ENCODE measurements around the gene DUSP28. TPM values are rescaled to one million over a fixed set of nuclear protein-coding genes. Genes with fewer than 3 reads are reported as not detected.

DUSP28 gene
- total and polyA plus RNA-seq, 2 of the 8 experiments (the other 6 are each of a cell fraction or from before 2014, with no cell fraction given) = 2.1 to 2.3 TPM

DNA sequence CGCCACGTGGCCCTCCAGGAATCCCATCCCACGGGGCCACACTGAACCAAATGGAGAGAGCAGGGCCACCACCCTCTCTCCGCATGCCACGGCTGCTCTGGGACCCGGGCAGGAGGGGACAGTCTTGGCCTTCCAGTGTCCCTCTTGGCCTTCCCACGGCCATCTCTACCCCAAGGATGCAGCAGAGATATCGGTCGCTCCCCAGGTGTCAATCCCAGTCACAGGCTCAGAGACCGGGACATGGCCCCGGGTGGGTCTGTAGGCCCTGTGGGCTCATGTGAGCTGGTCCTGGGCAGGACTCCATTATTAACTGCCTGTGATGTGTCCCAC is 41.6 kb downstream of the DUSP28 start:
- Histone ChIP-seq H4K20me1 (replicated peaks in 1 of 2; ENCODE audit: control insufficient read depth in 1 of 2, insufficient read depth in 2 of 2, low read length in 2 of 2) (peaks cover 0 to 4% of the 10 kb centered on the region in 2 experiments), H4K8ac (ENCODE audit: extremely low read depth, insufficient read depth, low read length) (no peak overlapping the region), H3K56ac (replicated peaks; ENCODE audit: insufficient read length, low read depth, low read length) (no peak overlapping the region), H3K23me2 (ENCODE audit: low read depth, low read length) (no peaks in the 10 kb centered on the region), H3K79me1 (ENCODE audit: low read depth, low read length) (no peaks in the 10 kb centered on the region), H4K5ac (ENCODE audit: insufficient read length, low read depth, low read length) (no peak overlapping the region), H2AK5ac (ENCODE audit: low read depth, low read length) (no peak overlapping the region), H3K36me3 (ENCODE audit: control insufficient read depth in 2 of 4, insufficient read depth in 4 of 4, low read length in 3 of 4) (peaks cover 0 to 7% (median 3%) of the 10 kb centered on the region in 4 experiments; a peak in 4 of 8 replicates), H2BK20ac (ENCODE audit: low read length) (no peak overlapping the region), H2BK12ac (ENCODE audit: low read depth, low read length) (no peak overlapping the region), H3K4ac (replicated peaks; ENCODE audit: insufficient read length, low read depth, low read length) (no peak overlapping the region), H2BK5ac (ENCODE audit: low read depth, low read length) (no peak overlapping the region), H3K23ac (ENCODE audit: insufficient read length) (no peak overlapping the region), H2BK120ac (replicated peaks; ENCODE audit: low read depth, low read length) (no peak overlapping the region), H3K4me1 (replicated peaks in 1 of 4; ENCODE audit: control insufficient read depth in 3 of 4, insufficient read depth in 4 of 4, low read length in 3 of 4) (no peaks in the 10 kb centered on the region), H3K9ac (replicated peaks in 1 of 4; ENCODE audit: extremely low read depth in 1 of 4, low read depth in 3 of 4, low read length in 3 of 4) (no peak overlapping the region), H4K91ac (replicated peaks; ENCODE audit: insufficient read length, low read length) (no peak overlapping the region), H2AFZ (ENCODE audit: low read length) (no peak overlapping the region), H3K18ac (ENCODE audit: extremely low read depth, low read length) (no peak overlapping the region), H3K27me3 (replicated peaks in 1 of 4; ENCODE audit: control insufficient read depth in 3 of 4, extremely low read depth in 1 of 4, insufficient read depth in 3 of 4, low read length in 3 of 4) (0 out of 7 replicates have a peak, but pooled peaks cover 0 to 2% (median 0%) of the 10 kb centered on the region in 4 experiments), H3K4me2 (ENCODE audit: insufficient read depth in 1 of 2, low read depth in 2 of 2, low read length in 2 of 2) (no peak overlapping the region), H3K27ac (ENCODE audit: low read depth, low read length) (no peak overlapping the region), H3K79me2 (ENCODE audit: control insufficient read depth in 1 of 2, insufficient read depth in 2 of 2, low read length in 2 of 2) (no peaks in the 10 kb centered on the region), H3K9me3 (ENCODE audit: insufficient read depth in 2 of 2, low read depth in 1 of 2, low read length in 1 of 2) (no peaks in the 10 kb centered on the region), H3K14ac (ENCODE audit: insufficient read length) (no peak overlapping the region), H2BK15ac (ENCODE audit: low read length) (no peak overlapping the region), H3K4me3 (ENCODE audit: extremely low read depth in 1 of 4, insufficient read depth in 2 of 4, low read depth in 3 of 4, low read length in 4 of 4) (no peak overlapping the region)
- no peak for FAIRE-seq
- no peak for DNase-seq (ENCODE audit: low read depth in 1 of 2, low spot score in 2 of 2)
- WGBS, 2 experiments (ENCODE audit: extremely low coverage in 1 of 2, insufficient coverage in 1 of 2, insufficient read length in 1 of 2, insufficient replicate concordance in 2 of 2, low coverage in 1 of 2, low lambda C conversion rate in 2 of 2, missing lambda C conversion rate in 1 of 2) = 88% methylated on average over 11 of the region's 11 CpGs; no CpG with 5 or more reads in 1 of the 2 experiments
- TF ChIP-seq JUND (IDR thresholded peaks at IDR 0.05; ENCODE audit: low read length) = no peak
- TF ChIP-seq EP300 (IDR thresholded peaks at IDR 0.05; ENCODE audit: borderline replicate concordance in 1 of 2, low read depth in 2 of 2, low read length in 2 of 2) = no peak
- no peak for TF ChIP-seq MAFK (IDR thresholded peaks at IDR 0.05; ENCODE audit: low read depth, low read length)
- TF ChIP-seq SIN3A (conservative IDR thresholded peaks at IDR 0.05 in 1 of 2, IDR thresholded peaks at IDR 0.05 in 1 of 2; ENCODE audit: low read depth in 1 of 2, low read length in 2 of 2) = no peak
- no peak for TF ChIP-seq POLR2AphosphoS5 (IDR thresholded peaks at IDR 0.05; ENCODE audit: low read depth, low read length)
- CTCF ChIA-PET (ENCODE audit: partially characterized antibody) = interaction anchor here (0.7 to 1.1 kb wide), 3 partner anchors 9 to 717 kb away, joined by 3 read pairs; no protein-coding TSS in a partner anchor
- POLR2A ChIA-PET (ENCODE audit: partially characterized antibody) = interaction anchor here (0.6 to 0.7 kb wide), 2 partner anchors 30 to 1105 kb away, joined by 3 read pairs; no protein-coding TSS in a partner anchor

Data from H1 (cell line).